ENCODE data around the gene BEND6. TPM values are rescaled to one million over a fixed set of nuclear protein-coding genes. Genes with fewer than 3 reads are reported as not detected.
A peak's percentile ranks its signal among the peaks of the same experiment; 100 is the strongest.

BEND6 gene
- total and polyA plus RNA-seq, 10 of the 15 experiments (the other 5 are each of a cell fraction or from before 2014, with no cell fraction given): 0.79 to 2.8 (median 1.6) TPM

GRCh38 chr6:56955171-56956155 lies 556 bp downstream of the BEND6 start (continued):
- TF ChIP-seq IKZF2 (IDR thresholded peaks at IDR 0.05) (peak; percentile 89), E2F4 (IDR thresholded peaks at IDR 0.05; ENCODE audit: low read depth, low read length) (no peak), KAT2A (conservative IDR thresholded peaks at IDR 0.05; ENCODE audit: control insufficient read depth, low read depth, low read length) (no peak), RB1 (IDR thresholded peaks at IDR 0.05; ENCODE audit: borderline replicate concordance) (peak; percentile 73; the same call in 1 of the 2 replicates), CEBPZ (IDR thresholded peaks at IDR 0.05; ENCODE audit: low read depth, low read length) (no peak), IRF3 (IDR thresholded peaks at IDR 0.05) (no peak), RAD51 (IDR thresholded peaks at IDR 0.05) (no peak), CHD1 (IDR thresholded peaks at IDR 0.05; ENCODE audit: low read depth, low read length) (no peak), EGR1 (IDR thresholded peaks at IDR 0.05; ENCODE audit: borderline replicate concordance in 1 of 2, low read depth in 2 of 2, low read length in 2 of 2) (no peak), KDM1A (IDR thresholded peaks at IDR 0.05; ENCODE audit: borderline replicate concordance) (no peak), ATF2 (IDR thresholded peaks at IDR 0.05; ENCODE audit: low read length) (peak; percentile 64; the same call in 1 of the 2 replicates), SMAD1 (IDR thresholded peaks at IDR 0.05; ENCODE audit: low read depth, partially characterized antibody) (no peak), IRF5 (IDR thresholded peaks at IDR 0.05; ENCODE audit: borderline replicate concordance) (no peak), USF1 (IDR thresholded peaks at IDR 0.05; ENCODE audit: borderline replicate concordance, extremely low read length, insufficient read depth, low read depth, low read length) (no peak), ZZZ3 (IDR thresholded peaks at IDR 0.05; ENCODE audit: control insufficient read depth, insufficient read length, low read depth) (no peak), STAT3 (IDR thresholded peaks at IDR 0.05; ENCODE audit: low read depth, low read length) (no peak), TCF7 (IDR thresholded peaks at IDR 0.05; ENCODE audit: borderline replicate concordance) (no peak), NR2F1 (conservative IDR thresholded peaks at IDR 0.05) (peak; percentile 38; the same call in 1 of the 2 replicates)
